HEK293T (cell line): ENCODE measurements around the gene KCTD11.

Source experiments
- CTCF ChIA-PET: fragments of 350-600 bp; formaldehyde crosslinking; extraction: SDS; loops from one replicate; lab custom pipeline; 2021; ENCODE audit warnings: antibody characterized with exemption, inconsistent platforms; lab: Yijun Ruan, JAX
- POLR2A ChIA-PET: fragments of 350-600 bp; formaldehyde crosslinking; extraction: SDS; loops from one replicate; lab custom pipeline; 2020; ENCODE audit warnings: antibody characterized with exemption, inconsistent platforms; lab: Yijun Ruan, JAX
- DNase-seq: peaks from one replicate; pipeline ENCODE4 v3.0.0; 2012; ENCODE audit warnings: mixed read lengths; ENCODE audit errors: extremely low spot score
- ARNT ChIP-seq: fragments of 450-650 bp; IDR thresholded peaks from 2 replicates; pipeline ENCODE4 v1.6.1; 2017; ENCODE audit warnings: mild to moderate bottlenecking
- BHLHE40 ChIP-seq: fragments of 450-650 bp; IDR thresholded peaks from 2 replicates; pipeline ENCODE4 v1.6.1; 2016; ENCODE audit warnings: mild to moderate bottlenecking, moderate library complexity, borderline replicate concordance
- CTBP1 ChIP-seq: fragments of 450-650 bp; IDR thresholded peaks from 2 replicates; pipeline ENCODE4 v1.6.1; 2016; ENCODE audit warnings: borderline replicate concordance
- ELF4 ChIP-seq: fragments of 450-650 bp; IDR thresholded peaks from 2 replicates; pipeline ENCODE4 v1.6.1; 2017; ENCODE audit warnings: antibody characterized with exemption
- FOXA1 ChIP-seq: fragments of 450-650 bp; IDR thresholded peaks from 2 replicates; pipeline ENCODE4 v1.6.1; 2016; ENCODE audit warnings: mild to moderate bottlenecking
- FOXK2 ChIP-seq: fragments of 450-650 bp; IDR thresholded peaks from 2 replicates; pipeline ENCODE4 v1.6.1; 2016; ENCODE audit warnings: mild to moderate bottlenecking
- FOXM1 ChIP-seq: fragments of 450-650 bp; IDR thresholded peaks from 2 replicates; pipeline ENCODE4 v1.6.1; 2017; ENCODE audit warnings: mild to moderate bottlenecking, borderline replicate concordance
- HDGF ChIP-seq: fragments of 450-650 bp; IDR thresholded peaks from 2 replicates; pipeline ENCODE4 v1.6.1; 2017; ENCODE audit warnings: antibody characterized with exemption, borderline replicate concordance
- L3MBTL2 ChIP-seq: fragments of 450-650 bp; conservative IDR thresholded peaks from 2 replicates; pipeline ENCODE4 v1.6.1; 2016; ENCODE audit warnings: mild to moderate bottlenecking
- LEF1 ChIP-seq: fragments of 450-650 bp; IDR thresholded peaks from 2 replicates; pipeline ENCODE4 v1.6.1; 2017; ENCODE audit warnings: mild to moderate bottlenecking, borderline replicate concordance
- NFRKB ChIP-seq: fragments of 450-650 bp; IDR thresholded peaks from 2 replicates; pipeline ENCODE4 v1.6.1; 2016; ENCODE audit warnings: mild to moderate bottlenecking, moderate library complexity
- PKNOX1 ChIP-seq: fragments of 450-650 bp; IDR thresholded peaks from 2 replicates; pipeline ENCODE4 v1.6.1; 2016
- SP1 ChIP-seq: fragments of 450-650 bp; IDR thresholded peaks from 2 replicates; pipeline ENCODE4 v1.6.1; 2017
- SUZ12 ChIP-seq: fragments of 450-650 bp; IDR thresholded peaks from 2 replicates; pipeline ENCODE4 v1.6.1; 2016; ENCODE audit warnings: mild to moderate bottlenecking
- TARDBP ChIP-seq: fragments of 450-650 bp; IDR thresholded peaks from 2 replicates; pipeline ENCODE4 v1.6.1; 2016
- ZNF384 ChIP-seq: fragments of 450-650 bp; IDR thresholded peaks from 2 replicates; pipeline ENCODE4 v1.6.1; 2016

Gene KCTD11

GRCh38 chr17:7341842-7342241 is 10.1 kb upstream of the KCTD11 start:
- DNase-seq = no peak
- TF ChIP-seq BHLHE40 (no peak), SP1 (no peak), FOXK2 (no peak), FOXA1 (no peak), CTBP1 (no peak), ARNT (no peak), ZNF384 (no peak), HDGF (no peak), ELF4 (no peak), SUZ12 (no peak), LEF1 (no peak), TARDBP (no peak), NFRKB (no peak), FOXM1 (no peak), L3MBTL2 (no peak), PKNOX1 (no peak)
- ChIA-PET CTCF (interaction anchor here (0.6 kb wide), 1 partner anchor 331 kb away, joined by 3 read pairs; no protein-coding TSS in a partner anchor), POLR2A (interaction anchor here (1.0 to 1.2 kb wide), 2 partner anchors 9 to 12 kb away, joined by 3 to 6 read pairs; partner anchors contain the start of gene NEURL4)

GRCh38 chr17:7343250-7343649 is 8.7 kb upstream of the KCTD11 start:
- CTCF ChIA-PET = no interaction called here
- TF ChIP-seq BHLHE40 (no peak), L3MBTL2 (no peak), LEF1 (no peak), SP1 (no peak), ARNT (no peak), ZNF384 (no peak), ELF4 (no peak), TARDBP (no peak), FOXA1 (no peak), PKNOX1 (no peak), FOXM1 (no peak), NFRKB (no peak), CTBP1 (no peak), SUZ12 (no peak), FOXK2 (no peak), HDGF (no peak)
- DNase-seq = no peak
- POLR2A ChIA-PET = no interaction called here

GRCh38 chr17:7346761-7347614 is 5.0 kb upstream of the KCTD11 start:
- ChIA-PET POLR2A (interaction anchor here (1.0 kb wide), 1 partner anchor 18 kb away, joined by 3 read pairs; the partner anchor contains the start of gene NEURL4), CTCF (no interaction called here)
- no peak for TF ChIP-seq HDGF
- no peak for TF ChIP-seq L3MBTL2
- no peak for TF ChIP-seq ARNT
- TF ChIP-seq BHLHE40 = no peak
- no peak for TF ChIP-seq NFRKB
- TF ChIP-seq SP1 = no peak
- TF ChIP-seq LEF1 = no peak
- TF ChIP-seq FOXA1 = no peak
- TF ChIP-seq FOXM1 = no peak
- no peak for TF ChIP-seq TARDBP
- no peak for TF ChIP-seq ELF4
- no peak for TF ChIP-seq ZNF384
- no peak for TF ChIP-seq PKNOX1
- TF ChIP-seq CTBP1 = no peak
- TF ChIP-seq SUZ12 = no peak

GRCh38 chr17:7347630-7348477 is 4.1 kb upstream of the KCTD11 start:
- DNase-seq = no peak
- POLR2A ChIA-PET = interaction anchor here (1.0 to 2.0 kb wide), 3 partner anchors 19 to 36 kb away, joined by 3 to 7 read pairs (median 3); partner anchors contain the start of gene NEURL4
- TF ChIP-seq BHLHE40 = no peak
- no peak for TF ChIP-seq PKNOX1
- TF ChIP-seq TARDBP = no peak
- CTCF ChIA-PET = no interaction called here

More at GRCh38 chr17:7346761-7347614, 5.0 kb upstream of the KCTD11 start:
- no peak for DNase-seq
